Endometrial microvascular endothelial cells (primary cell): ENCODE results near the gene MTG2. TPM values are rescaled to one million over a fixed set of nuclear protein-coding genes. Genes with fewer than 3 reads are reported as not detected.

Experiments used
- in situ Hi-C: cut with HindIII; loops from 2 replicates; pipeline ENCODE4 v1.10.0; 2017; ENCODE audit warnings: low sequenced_read_pairs, low pct_unique_long_range_greater_than_20kb; ENCODE audit errors: inconsistent ontology term
- total RNA-seq: library from RNA; depleted of rRNA; stranded (reverse); fragments of >200 nt; gene quantifications from one replicate; pipeline ENCODE4 v1.2.3, GENCODE V29; 2015; ENCODE audit errors: inconsistent ontology term

The MTG2 gene
- total RNA-seq, 1 donor from 2014 or later = 8.4 TPM

DNA sequence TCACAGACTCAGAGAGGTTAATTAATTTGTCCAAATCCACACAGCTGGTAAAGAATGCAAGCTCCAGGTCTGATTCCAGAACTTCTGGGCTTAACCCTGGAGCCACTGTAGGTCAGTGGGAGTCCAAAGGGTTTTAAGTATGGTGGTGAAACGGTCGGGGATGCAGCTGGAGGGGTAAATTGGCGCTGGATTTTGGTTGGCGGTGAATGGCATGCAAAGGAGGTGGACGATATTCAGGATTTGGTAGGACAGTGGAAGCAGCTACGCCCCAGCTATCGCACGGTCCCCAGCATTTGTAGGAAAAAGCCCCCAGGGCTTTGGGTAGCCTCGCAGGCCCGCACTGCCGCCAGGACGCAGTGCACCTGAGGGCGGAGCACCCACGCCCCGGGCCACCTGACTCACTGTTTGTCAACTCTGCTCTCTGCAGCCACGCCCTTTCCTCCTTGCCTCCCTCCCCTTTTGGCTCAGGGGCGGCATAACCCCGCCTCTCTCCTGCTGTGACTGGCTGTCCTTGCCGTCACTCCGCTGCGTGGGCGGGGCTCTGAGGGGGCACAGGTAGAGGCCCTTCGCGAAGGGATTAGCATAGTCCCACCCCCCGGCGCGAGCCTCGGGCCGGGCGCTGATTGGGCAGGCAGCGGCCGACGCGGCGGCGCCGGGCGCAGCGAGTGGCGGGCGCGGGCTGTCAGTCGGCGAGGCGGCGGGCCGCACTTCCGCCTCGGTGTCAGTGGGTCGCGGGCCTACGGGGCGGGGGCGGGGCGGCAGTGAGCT is 55.2 kb downstream of the MTG2 start, which contains the start of gene OSBPL2:
Gene OSBPL2 (plus strand): TSS at position 721 of the 768 bp plus-strand sequence. CDS start 17,664 bp downstream, outside the sequence.
- in situ Hi-C loops = no loop called here

DNA sequence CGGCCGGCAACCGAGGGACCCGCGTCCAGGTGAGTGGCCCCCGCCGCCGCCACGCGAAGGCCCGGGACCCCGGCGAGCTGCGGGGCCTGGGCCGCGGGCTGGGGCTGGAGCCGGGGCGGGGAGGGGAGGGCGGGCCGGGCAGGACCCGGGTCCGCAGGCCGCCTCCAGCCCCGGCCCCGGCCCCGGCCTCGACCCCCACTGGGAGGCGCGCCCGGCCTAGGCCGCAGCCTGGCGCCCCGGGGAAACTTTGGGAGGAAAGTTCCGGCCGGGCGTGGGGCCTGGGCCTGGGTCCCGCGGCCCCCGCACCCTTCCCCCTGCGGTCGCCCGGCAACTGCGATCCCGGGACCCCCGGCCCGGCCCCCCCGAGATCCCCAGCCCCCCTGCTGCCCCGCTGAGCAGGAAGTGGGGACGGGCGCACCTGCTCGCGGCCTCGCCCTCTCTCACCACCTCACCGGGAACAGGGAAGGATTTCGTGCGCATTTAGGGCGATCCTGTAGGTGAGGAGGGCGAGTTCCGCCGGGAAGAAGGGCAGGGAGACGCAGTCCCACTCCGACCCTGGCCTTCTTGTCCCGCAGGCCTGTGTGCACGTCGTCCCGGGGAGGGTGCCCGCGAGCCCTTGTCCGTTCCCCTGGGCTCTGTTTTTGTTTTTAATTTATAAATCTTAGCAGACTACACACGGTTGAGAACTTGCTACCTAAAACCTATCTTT is 55.9 kb downstream of the MTG2 start:
- in situ Hi-C loops = no loop called here

DNA sequence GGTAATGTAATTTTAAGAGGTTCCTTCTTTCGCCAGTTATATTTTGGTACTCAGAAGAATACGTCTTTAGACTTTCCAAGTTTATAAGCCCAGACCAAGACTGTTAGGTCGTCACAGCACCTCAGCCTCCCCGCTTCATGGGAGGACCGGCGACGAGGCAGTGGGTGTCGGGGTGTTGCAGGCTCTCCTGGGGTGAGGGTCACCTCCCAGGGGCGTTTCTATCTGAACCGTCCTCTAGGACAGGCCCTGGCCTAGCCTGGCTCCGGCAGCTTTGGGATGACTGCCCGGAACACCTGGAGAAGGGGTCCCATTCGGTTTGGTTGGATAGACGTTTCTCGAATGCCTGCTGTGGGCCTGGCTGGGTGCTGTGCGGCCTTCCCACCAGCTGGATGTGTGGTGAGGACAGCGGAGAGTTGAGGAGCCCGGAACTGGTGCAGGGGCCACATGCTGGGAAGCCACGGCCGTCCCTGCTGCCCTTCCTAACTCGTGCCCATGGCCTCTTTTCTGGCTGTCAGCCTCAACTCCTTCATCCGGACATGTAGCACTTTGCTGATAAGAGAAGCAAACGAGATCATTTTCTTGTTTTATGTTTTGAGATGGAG is 56.6 kb downstream of the MTG2 start:
- in situ Hi-C loops = no loop called here

DNA sequence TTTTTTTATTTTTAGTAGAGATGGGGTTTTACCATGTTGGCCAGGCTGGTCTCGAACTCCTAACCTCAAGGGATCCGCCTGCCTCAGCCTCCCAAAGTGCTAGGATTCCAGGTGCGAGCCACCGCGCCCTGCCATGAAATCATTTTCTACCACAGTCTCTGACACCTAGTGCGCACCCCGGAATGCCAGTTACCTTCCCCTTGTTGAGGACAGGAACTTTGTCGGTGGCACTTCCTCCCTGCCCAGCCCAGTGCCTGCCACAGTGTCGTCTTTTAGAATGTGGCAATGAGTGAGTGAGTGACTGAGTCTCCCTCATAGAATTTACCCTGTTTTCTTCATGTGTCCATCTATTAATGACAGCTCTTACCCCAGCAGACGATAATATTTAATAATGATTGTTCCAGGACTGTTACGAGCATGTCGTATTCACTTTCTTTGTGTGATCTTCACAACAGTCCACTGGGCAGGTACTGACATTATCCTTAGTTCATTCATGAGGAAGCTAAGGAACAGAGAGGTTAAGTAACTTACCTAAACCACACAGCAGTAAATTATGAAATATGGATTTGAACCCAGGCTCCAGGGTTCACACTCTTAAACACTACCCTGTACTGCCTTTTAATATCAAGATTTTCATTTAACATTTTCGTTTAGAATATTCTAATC is 57.3 kb downstream of the MTG2 start:
- in situ Hi-C loops = no loop called here

GRCh38 chr20:62241506-62241905 is 58.7 kb downstream of the MTG2 start:
- in situ Hi-C loops = no loop called here

DNA sequence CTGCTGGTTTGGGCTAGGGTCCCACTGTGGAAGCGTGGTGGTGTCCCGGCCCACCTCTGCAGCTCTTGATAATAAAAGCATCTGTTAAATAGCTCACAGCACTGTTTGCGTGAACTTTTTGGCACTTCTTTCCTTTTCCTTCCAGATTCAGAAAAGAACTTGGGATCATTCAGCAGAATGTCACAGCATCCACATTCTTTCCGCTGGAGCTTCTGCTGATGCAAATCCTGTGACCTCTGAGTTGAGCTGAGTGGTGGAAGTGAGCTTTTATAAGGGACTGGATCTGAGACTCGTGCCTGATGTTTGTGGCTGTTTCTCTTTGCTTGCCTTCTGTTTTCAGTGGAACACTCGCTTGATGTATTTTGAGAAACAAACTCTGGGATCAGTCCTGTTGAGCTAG is 59.3 kb downstream of the MTG2 start:
- in situ Hi-C loops = no loop called here

DNA sequence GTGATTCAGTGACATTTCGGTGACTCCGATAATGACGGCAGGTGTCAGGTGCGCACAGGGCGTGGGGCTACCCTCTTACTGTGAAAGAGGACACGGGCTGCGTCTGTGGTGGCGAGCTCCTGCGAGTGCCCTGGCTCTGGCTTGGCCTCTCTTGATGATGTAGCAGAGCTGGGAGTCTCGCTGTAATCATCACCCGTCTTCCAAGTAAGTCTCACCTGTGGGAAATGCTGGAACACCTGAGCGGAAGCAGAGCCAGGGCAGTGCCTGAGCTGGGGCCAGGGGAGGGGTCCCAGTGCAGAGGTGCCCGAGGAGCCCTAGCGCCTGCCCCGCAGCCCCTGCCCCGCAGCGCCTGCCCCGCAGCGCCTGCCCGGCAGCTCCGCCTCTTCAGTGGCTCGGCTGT is 60.3 kb downstream of the MTG2 start:
- in situ Hi-C loops = no loop called here

DNA sequence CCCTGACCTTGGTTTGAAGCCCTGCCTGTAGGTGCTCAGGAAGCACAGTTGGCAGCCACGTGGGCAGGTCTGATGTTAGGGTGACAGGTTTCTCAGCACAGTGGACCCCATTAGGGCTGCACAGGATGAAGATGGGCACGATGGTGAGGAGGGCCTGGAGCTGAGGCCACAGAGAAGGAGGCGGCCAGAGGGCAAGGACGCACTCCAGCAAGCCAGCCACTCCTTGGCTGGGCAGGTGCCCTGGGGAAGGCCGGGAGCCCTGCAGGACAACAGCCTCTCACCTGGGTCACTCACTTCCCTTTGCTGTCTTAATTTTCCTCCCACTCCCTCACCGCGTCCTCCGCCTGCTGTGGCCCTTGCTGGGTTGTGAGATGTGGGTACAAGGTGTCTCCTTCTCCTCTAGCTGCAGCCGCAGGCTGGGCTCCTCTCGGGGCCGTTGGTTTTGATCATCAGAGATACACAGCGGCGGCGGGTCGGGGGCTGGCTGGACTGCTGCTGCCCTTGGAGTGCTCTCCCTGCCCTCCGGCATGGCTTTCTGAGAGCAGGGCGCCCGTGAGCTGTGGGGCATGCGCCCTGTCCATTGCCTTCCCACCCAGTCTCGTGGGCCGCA is 61.2 kb downstream of the MTG2 start:
- in situ Hi-C loops = no loop called here

DNA sequence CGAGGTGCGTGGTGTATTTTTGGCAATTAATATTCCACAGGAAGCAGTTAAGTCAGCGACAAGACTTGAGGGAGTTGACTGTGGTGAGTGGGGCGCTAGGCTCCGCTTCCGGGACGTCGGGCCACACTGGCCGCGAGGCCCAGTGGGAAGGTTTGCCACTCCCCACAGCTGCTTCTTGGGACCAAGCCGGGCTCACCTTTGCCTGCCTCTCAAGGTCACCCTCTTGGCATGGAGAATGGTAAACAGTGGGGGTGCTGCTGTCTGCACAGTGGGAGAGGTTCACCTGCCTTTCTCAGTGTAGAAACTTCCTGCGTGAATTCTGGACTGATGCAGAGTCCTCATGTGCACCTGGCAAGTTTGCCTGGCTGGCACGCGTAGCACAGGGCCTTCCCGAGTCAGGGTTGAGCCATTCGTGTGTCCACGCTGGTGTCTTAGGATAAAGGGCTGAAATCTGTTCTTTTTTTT is 61.8 kb downstream of the MTG2 start:
- in situ Hi-C loops = no loop called here

- in situ Hi-C loops = no loop called here
Observed at GRCh38 chr20:62245911-62246280, 63.1 kb downstream of the MTG2 start.

- in situ Hi-C loops = no loop called here
Observed at GRCh38 chr20:62246431-62246830, 63.6 kb downstream of the MTG2 start.

DNA sequence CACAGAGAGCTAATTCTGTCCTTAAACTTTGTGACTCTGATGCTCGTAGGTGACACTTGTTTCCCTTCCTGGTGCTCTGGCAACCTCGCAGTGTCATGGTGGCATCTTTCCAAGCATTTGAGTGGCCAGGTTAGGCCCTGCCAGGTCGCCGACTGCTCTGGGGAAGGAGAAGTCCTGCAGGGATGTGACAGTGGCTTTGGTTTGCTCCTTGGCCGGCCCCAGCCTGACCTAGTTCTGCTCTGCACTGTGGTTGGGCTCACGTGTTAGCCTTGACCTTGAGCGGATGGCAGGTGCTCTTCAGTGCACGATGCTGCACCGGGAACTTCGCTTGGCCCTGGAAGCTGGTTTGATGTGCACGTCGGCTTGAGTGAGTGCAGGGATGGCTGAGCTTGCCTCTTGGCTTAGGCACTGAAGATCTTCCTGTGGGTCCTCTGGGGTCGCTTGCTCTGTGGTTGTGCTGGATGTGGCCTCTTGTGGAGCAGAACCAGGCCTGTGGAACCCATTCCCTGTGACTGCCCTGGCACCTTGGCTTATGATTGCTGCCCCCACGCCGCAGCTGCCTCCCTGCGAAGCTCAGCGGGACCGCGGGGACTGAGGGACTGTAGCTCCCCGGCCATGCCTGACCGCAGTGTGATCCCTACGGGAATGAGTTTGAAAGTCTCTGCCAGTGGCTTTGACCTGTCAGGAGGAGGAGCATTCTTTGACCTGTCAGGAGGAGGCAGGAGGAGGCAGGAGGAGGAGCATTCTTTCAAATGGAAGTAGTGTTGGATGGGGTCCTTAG is 64.2 kb downstream of the MTG2 start:
- in situ Hi-C loops = no loop called here

DNA sequence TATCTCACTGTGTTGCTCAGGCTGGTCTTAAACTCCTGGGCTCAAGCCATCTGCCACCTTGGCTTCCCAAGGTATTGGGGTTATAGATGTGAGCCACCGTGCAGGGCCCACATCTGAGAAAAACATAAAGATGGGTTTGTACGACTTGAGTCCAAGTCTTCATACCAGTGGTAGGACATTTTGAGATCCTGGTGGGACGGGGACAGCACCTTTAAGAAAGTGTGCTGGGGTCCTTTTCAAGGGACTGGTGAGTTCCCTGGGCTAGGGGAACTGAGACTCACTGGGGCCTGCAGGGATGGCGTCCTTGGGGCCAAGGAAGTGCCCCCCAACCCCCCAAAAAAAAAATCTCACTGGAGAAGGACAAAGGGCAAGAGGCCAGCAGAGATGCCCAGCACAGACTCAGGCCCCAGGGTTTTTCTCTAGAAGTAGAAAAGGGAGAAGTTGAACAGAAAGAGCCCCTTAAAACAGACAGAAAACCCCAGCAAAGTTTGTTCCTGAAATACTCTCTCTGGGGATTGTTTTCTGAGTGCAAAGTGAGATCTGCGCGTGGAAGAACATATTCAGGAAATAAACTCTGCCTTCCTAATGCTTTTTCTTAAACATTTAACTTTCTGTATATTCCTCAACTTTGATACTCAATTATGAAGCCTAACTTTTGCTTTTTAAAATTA is 66.2 kb downstream of the MTG2 start:
- in situ Hi-C loops = no loop called here

GRCh38 chr20:62252342-62252966 is 69.6 kb downstream of the MTG2 start:
- in situ Hi-C loops = no loop called here
